ENCODE measurements around the gene CLIC4.
"Not testable (repeated sequence)": the region's sequence is repeated elsewhere in the genome, so short reads cannot be mapped to it uniquely, and the experiment has no call there.

CLIC4 gene

DNA sequence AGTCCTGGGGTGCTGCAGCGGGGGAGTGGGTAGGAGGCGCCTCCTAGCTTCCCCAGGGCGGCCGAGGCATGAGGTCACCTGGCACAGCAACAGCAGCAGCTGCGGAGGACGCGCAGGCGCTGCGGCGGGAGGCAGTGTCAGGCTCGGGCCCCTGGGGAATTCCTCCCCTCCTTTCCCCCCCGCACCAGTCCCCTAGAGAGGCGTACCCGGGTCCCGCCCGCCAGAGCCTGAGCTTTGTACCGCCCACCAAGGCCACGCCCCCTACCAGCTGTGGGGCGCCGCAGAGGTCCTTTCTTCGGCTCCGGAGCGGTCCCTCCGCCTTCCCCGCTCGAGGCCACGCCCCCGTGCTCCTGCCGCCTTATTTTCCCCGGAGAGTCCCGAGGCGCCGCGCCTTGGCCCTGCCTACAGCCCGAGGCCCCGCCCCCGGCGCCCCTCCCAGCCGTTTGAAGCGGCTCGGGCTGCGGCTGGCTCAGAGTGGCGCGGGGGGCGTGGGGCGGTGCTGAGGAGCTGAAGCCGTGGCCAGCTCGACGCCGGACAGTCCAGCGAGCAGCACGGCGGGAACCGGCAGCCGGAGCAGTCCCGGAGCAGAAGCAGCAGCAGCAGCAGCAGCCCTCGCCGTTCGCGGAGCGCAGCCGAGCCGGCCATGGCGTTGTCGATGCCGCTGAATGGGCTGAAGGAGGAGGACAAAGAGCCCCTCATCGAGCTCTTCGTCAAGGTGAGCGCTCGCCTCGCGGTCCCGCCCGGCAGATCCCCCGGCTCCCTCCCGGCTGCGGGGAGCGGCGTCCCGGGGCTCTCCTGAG, at the start of gene CLIC4:
CLIC4 (plus strand) TSS at position 537 of the 800 bp plus-strand sequence; CDS start at position 644, 107 bp downstream.
- DNase-seq = peak; percentile 96 to 99 (median 98)

DNA sequence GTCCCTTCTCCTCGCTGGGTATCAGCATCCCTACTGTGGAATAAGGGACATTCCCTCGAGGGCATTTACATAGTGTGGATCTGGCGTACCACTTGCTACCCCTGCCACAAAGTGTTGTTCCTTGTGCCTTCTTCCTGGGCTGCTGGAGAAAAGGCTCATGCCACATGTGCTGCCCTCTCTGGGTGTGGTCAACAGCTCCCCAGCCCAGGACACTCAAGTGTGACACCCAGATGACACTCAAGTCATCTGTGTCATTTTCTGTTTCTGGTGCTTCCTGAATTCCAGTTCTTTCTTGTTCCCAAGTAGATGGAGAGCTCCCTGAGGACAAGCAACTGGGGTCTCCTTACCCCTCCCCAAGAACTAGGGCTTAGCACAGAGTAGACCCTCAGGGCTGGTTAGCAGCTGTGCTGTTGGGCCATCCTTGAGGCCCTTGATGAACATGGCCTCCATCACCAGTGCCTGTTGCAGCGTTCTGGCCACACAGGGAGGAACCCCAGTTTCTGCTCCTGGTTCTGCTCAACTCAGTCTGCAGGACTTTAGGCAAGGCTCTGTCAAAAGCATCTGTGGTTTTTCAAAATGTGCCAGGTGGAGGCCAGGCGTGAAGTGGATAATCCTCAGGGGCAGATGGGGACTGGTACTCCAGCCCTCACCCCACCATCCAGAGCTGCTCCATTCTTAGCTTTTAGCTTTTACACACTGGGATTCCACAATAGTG, 49.0 kb upstream of the CLIC4 start:
- no peak for DNase-seq

DNA sequence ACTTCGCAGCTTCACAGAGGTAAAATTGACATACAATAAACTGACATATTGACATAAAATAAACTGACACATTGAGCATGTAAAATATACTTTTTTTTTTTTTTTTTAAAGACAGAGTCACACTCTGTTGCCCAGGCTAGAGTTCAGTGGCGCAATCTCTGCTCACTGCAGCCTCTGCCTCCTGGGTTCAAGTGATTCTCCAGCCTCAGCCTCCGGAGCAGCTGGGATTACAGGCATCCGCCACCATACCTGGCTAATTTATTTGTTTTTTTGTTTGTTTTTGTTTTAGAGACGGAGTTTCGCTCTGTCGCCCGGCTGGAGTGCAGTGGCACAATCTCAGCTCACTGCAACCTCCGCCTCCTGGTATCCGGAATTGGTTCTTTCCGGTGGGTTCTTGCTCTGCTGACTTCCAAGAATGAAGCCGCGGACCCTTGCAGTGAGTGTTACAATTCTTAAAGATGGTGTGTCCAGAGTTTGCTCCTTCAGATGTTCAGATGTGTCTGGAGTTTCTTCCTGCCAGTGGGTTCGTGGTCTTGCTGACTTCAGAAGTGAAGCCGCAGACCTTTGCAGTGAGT, 48.4 kb upstream of the CLIC4 start:
- DNase-seq = no peak

GRCh38 chr1:24697453-24698001, 47.7 kb upstream of the CLIC4 start:
- DNase-seq = not testable (repeated sequence)

DNA sequence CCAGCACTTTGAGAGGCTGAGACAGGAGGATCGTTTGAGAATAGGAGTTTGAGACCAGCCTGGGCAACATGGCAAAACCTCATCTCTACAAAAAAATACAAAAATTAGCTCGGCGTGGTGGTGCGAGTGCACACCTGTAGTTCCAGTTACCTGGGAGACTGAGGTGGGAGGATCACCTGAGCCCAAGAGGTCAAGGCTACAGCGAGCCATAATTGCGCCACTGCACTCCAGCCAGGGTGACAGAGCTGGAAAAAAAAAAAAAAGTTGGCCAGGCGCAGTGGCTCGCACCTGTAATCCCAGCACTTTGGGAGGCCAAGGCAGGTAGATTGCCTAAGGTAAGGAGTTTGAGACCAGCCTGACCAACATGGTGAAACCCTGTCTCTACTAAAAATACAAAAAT, 46.9 kb upstream of the CLIC4 start:
- not testable (repeated sequence) for DNase-seq

- no peak for DNase-seq
Observed at GRCh38 chr1:24699628-24700027, 45.6 kb upstream of the CLIC4 start.

GRCh38 chr1:24702511-24703293, 42.5 kb upstream of the CLIC4 start:
- DNase-seq = no peak

DNA sequence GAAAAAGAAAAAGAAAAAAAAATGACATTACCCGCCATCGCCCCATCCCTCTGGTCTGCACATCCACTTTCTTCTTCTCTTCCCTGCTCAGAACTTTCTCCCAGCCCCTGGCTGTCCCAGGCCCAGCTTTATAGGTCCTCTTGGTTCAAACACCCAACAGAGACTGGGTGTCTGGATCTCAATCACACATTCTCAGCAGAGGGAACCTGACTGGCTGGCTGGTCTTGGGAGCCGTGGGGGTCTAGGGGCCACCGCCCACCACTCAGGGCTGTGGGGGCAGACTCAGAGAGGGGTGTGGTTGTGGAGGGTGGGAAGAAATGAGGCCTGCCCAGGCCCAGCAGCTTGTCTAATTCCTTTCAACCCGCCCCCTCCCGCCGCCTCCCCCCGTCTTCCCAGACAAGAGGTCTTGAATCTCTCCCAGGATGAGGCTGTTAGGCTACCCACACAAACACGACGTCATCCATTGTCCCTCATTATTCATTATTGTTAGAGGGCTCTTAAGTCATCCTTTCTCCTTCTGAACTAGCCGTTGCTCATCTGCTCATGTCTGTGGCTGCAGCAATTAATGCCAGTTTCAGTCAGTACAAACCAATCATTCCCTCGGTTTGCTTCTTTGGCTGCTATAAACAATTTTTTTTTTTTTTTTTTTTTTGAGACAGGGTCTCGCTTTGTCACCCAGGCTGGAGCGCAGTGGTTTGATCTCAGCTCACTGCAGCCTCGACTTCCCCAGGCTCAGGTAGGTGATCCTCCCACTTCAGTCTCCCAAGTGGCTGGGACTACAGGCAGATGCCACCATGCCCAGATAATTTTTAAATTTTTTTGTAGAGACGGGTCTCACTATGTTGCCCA, 40.6 kb upstream of the CLIC4 start:
- DNase-seq = no peak

- no peak for DNase-seq
Observed at GRCh38 chr1:24705260-24706073, 39.8 kb upstream of the CLIC4 start.

GRCh38 chr1:24706074-24706389, 39.2 kb upstream of the CLIC4 start:
- not testable (repeated sequence) for DNase-seq

DNA sequence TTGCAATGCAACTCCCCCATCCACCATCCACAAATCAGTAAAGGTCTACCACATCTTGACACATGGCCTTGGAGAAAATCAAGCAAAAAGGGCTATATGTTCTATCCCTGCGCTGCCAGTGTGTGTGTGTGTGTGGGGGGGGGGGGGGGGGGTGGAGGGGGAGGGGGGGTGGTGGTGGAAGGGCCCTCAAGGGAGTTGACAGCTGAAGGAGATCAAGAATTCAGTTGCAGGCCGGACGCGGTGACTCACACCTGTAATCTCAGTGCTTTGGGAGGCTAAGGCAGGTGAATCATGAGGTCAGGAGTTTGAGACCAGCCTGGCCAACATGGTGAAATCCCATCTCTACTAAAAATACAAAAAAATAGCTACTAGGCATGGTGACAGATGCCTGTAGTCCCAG, 37.6 kb upstream of the CLIC4 start:
- DNase-seq = no peak

GRCh38 chr1:24708938-24709337, 36.3 kb upstream of the CLIC4 start:
- DNase-seq = no peak

DNA sequence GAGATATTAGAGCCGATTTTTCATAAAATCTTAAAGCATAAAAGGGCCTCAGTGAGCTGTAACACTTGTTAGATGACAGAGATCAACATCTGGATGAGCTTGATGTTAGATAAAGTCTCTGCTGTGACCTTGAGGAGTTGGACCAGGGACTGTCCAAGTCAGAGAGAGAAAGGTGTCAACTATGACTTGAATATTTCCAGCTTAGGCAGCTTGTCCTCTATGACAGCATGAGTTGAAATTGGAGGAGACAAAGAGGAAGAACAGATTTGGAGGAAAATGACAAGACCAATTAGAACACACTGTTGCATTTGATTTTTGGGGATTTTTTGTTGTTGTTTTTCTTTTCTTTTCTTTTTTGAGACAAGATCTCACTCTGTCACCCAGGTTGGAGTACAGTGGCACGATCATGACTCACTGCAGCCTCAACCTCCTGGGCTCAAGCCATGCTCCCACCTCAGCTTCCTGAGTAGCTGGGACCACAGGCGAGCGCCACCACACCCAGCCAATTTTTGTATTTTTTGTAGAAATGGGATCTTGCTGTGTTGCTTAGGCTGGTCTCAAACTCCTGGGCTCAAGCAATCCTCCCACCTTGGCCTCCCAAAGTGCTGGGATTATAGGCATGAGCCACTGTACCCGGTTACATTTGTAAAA, 35.3 kb upstream of the CLIC4 start:
- no peak for DNase-seq

- DNase-seq = no peak
Observed at GRCh38 chr1:24711329-24711728, 33.9 kb upstream of the CLIC4 start.

DNA sequence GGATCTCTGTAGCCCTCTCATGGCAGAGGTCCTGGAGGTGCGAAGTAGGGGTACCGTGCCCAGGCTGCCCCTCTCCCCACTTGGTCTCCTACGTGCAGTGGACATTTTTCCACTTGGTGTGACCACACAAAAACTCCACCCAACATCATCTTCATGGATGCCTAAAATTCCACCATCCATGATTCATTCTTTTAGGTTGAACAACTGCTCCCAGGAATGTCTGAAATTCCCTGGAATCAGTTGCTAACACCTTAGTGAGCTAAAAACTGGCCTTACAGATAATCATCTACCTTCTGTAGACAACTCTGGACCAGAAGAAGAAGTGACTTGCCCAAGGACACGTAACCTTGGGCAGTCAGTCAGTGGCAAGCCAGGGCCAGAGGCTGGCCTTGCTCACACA, 32.1 kb upstream of the CLIC4 start:
- no peak for DNase-seq

- DNase-seq = no peak
Observed at GRCh38 chr1:24713736-24714135, 31.5 kb upstream of the CLIC4 start.

GRCh38 chr1:24714859-24715520, 30.3 kb upstream of the CLIC4 start:
- no peak for DNase-seq

DNA sequence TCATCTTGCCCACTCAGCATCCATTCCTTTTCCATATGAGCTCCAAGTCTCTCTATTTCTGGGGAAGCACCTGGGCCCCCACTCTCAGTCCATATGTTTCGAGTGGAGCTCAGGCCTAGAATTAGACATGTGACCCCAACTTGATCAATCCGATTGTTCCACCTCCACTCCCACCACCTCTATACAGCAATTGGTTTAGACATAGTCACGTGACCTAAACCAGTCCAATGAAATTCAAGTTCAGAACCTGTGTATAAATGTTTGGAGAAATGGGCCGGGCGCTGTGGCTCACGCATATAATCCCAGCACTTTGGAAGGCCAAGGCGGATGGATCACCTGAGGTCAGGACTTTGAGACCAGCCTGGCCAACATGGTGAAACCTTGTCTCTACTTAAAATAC, 29.6 kb upstream of the CLIC4 start:
- no peak for DNase-seq

- no peak for DNase-seq
Observed at GRCh38 chr1:24717887-24718650, 27.2 kb upstream of the CLIC4 start.

All from activated naive CD4-positive, alpha-beta T cell (primary cell).